Subcutaneous adipose tissue (tissue), 4 donors: ENCODE data around the gene CBX1. TPM values are rescaled to one million over a fixed set of nuclear protein-coding genes. Genes with fewer than 3 reads are reported as not detected.

ENCODE experiments used
- total RNA-seq, 4 donors: library from RNA; depleted of rRNA; stranded (reverse); fragments of >200 nt; gene quantifications; one replicate each; pipeline ENCODE4 v1.1.0, GENCODE V29; 2016
- TF ChIP-seq, protein P1 (sequence below): fragments of 450-650 bp; IDR thresholded peaks from one replicate; pipeline ENCODE4 v1.5.1; 2016; ENCODE audit warnings: low read depth, mild to moderate bottlenecking, control low read depth, antibody characterized with exemption, moderate library complexity

The CBX1 gene
- total RNA-seq, 4 donors from 2014 or later: 21.1 to 32.8 (median 27.9) TPM

DNA sequence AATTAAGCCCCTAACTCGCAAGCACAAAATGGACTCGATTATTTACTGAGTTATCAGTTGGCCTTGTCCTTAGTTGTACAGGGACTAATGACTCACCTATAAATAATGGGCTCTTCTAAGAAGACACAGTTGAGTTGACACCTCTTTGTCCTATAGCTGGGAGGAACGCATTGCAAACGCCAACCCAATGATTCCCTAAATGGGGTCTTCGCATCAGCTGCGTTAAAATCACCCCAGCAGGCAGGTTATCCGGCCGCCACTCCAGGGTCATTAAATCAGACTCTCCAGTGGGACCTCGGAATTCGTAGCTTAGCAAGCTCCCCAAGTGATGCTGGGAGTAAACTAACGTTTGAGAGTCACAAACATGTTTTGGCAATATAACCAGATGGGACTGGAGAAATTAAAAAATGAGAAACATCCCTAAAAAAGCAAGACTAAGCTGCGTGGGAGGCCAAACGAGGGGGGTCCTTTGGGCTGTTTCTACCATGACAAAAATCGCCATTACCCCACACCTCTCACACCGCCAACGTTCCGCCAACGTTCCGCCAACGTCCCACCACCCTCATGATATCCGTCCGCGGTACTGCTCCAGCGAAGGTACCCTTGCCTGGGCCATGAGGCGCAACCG is 54.1 kb downstream of the CBX1 start:
- TF ChIP-seq, protein P1, sequence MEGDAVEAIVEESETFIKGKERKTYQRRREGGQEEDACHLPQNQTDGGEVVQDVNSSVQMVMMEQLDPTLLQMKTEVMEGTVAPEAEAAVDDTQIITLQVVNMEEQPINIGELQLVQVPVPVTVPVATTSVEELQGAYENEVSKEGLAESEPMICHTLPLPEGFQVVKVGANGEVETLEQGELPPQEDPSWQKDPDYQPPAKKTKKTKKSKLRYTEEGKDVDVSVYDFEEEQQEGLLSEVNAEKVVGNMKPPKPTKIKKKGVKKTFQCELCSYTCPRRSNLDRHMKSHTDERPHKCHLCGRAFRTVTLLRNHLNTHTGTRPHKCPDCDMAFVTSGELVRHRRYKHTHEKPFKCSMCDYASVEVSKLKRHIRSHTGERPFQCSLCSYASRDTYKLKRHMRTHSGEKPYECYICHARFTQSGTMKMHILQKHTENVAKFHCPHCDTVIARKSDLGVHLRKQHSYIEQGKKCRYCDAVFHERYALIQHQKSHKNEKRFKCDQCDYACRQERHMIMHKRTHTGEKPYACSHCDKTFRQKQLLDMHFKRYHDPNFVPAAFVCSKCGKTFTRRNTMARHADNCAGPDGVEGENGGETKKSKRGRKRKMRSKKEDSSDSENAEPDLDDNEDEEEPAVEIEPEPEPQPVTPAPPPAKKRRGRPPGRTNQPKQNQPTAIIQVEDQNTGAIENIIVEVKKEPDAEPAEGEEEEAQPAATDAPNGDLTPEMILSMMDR: no peak

DNA sequence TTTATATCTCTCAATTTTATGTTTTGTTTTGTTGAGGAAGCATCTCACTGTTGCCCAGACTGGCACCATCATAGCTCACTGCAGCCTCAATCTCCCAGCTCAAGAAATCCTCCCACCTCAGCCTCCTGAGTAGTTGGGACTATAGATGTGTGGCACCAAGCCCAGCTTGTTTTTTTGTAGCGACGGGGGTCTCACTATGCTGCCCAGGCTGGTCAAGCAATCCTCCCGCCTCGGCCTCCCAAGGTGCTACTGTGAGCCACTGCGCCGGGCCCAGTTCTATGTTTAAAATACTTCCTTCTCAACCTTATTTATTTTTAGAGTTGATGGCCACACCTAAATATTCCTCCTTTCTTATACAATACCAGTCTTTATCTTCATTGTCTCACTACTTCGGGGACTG is 55.0 kb downstream of the CBX1 start:
- TF ChIP-seq, protein P1: no peak

DNA sequence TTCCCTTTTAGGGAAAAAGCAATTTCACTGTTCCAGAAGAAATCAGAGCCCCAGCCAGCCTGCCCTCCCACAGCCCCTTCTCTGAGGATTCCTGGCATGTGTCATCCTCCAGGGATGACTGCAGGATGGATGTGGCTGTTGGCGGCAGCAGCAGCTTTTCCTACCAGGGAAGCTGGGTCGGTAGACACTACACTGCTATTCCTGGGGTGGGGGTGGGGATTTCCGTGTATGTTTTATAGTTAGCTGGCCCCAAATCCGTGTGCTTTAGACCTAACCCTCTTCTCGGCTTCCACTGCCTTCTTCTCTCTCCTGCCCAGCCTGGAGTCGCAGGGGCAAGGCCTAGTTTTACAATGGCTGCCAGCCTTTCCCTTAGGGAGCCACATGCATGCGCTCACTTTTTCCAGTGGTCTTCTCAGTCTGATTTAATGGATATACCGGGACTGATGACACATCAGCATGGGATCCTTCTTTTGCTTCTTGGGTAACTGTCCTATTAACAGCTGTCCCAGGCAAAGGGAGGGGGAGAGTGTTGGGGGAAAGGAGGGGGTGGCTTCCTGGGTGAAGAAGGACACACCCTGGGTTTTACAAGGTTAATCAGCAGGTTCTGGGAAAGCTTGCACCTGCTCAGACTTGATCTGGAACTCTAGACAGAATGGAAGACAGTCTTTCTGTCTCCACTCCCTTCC is 55.8 kb downstream of the CBX1 start:
- TF ChIP-seq, protein P1: no peak

DNA sequence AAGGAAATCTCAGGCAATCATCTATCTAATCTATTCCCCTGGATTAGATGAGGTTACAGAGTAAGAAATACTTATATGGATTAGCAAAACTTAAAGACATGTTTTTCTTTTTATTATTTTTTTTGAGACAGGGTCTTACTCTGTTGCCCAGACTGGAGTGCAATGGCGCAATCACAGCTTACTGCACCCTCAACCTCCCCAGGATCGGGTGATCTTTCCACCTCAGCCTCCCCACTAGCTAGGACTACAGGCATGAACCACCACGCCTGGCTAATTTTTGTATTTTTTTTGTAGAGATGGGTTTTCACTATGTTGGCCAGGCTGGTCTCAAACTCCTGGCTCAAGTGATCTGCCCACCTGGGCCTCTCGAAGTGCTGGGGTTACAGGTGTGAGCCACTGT is 56.4 kb downstream of the CBX1 start:
- TF ChIP-seq, protein P1: no peak

DNA sequence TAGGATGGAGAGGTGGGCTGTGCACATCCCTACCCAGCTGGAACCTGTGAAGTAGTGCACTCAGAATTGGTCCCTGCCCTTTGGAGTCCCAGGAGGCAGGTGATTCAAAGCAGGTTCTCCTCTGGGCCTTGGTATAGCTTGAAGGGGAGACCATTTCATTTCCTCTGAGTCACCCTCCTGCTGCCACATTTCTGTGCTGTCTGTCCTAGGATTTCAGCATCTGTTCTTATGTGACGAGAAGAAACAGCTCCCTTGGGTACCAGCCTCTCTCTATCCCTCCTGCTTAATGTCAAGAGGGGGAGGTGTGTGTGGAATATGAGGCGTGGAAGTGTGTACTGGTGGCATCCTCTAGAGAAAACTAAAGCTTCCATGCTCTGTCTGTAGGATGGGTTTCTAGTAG is 58.1 kb downstream of the CBX1 start:
- TF ChIP-seq, protein P1: no peak

DNA sequence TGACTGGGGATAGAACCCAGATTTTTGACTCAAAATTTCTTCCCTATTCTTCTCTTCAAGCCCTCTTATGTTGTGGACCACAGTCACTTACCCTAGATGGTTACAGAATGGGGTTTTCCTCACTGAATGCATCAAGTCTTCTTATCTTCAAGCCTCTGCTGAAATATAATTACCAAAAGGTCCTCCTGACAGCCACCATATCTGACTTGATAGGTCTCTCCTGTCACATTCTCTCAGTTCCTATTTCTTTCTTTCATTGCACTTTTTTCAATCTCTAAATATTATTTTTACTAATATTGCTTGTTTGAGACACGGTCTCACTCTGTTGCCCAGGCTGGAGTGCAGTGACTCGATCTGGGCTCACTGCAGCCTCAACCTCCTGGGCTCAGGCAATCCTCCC is 62.6 kb downstream of the CBX1 start:
- TF ChIP-seq, protein P1: no peak

DNA sequence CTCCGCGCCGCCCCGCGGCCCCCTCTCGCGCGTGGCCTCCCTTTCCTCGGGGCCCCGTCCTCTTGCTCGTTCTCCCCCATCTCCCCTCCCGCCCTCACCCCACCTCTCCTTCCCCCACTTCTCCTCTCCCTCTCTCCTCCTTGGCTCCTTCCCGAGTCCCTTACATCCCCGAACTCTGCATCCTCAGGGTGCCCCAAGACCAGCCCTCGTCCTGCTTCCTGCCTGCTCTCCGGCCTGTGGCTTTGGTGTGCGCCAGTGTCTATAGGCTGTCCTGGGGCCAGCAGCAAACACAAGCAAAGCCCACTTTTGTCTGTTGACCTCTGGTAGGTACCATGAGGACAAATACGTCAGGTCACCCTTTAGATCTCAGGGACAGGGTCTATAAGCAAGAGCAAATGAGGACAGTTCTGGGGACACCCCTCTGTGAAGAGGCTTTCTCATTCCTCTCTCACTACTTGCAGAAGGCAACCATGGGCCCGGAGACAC is 63.4 kb downstream of the CBX1 start:
- TF ChIP-seq, protein P1: no peak
